UCSD-AML1 (cell line): ENCODE measurements around the gene GATAD2B.

ENCODE experiments used
- DNase-seq: peaks from one replicate; lab custom pipeline; 2025; ENCODE audit not compliant: unreplicated experiment; lab: John Stamatoyannopoulos, UW

Gene GATAD2B

GRCh38 chr1:153799566-153800465 is 123.0 kb downstream of the GATAD2B start:
- DNase-seq: no peak

DNA sequence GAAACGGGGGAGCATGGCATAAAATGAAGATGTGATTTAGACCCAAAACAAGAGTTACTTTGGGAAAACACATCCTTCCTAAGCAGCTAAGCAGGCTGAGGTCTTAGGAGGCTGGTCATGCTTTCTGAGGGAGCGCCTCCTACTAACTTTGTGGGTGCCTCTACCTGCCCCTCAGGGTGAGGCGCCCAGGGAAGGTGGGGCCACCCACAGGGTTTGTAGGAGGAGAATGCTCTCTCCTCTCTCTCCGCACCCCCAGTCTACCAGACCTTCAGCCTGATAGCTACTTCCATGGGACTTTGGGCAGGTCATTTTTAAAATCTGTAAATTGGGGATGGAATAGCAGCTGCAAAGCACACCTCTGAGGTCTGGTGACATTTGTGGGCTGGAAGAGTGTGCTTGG is 123.8 kb downstream of the GATAD2B start:
- no peak for DNase-seq

GRCh38 chr1:153798468-153798780 is 124.3 kb downstream of the GATAD2B start:
- DNase-seq: no peak

DNA sequence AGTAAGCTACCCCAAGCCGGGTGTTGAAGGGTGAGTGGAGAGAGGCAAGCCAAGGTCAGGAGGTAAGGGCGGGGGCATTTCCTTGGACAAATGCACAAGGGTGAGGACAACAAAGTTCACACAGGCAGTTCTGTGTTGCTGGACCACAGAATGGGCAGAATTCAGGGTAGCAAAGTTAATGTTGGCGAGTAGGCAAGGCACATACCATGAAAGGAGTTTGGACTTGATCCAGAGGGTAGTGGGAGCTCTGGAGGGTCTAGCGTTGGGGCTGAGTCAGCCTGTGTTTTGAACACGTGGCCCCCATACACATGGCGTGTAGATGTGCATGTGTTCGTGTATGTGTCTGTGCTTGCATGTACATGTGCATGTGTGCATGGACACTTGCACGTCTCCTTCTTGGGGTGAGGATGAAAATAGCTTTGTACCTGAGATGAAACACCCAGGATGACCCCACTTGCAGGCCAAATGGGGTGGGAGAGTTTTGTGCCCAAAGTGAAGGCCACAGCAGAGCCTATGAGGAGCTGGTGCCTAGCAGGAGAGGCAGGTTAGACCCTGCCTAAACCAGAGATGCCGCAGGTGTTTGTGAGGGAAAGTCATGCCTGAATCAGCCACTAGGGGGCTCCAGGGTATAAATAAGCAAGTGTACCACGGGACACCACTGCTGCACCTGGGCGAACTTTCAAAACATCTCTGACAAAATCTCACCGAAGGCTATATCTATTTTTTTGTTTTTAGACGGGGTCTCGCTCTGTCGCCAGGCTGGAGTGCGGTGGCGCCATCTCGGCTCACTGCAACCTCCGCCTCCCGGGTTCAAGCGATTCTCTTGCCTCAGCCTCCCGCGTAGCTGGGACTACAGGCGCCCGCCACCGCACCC is 125.7 kb downstream of the GATAD2B start:
- peak; percentile 48 for DNase-seq

DNA sequence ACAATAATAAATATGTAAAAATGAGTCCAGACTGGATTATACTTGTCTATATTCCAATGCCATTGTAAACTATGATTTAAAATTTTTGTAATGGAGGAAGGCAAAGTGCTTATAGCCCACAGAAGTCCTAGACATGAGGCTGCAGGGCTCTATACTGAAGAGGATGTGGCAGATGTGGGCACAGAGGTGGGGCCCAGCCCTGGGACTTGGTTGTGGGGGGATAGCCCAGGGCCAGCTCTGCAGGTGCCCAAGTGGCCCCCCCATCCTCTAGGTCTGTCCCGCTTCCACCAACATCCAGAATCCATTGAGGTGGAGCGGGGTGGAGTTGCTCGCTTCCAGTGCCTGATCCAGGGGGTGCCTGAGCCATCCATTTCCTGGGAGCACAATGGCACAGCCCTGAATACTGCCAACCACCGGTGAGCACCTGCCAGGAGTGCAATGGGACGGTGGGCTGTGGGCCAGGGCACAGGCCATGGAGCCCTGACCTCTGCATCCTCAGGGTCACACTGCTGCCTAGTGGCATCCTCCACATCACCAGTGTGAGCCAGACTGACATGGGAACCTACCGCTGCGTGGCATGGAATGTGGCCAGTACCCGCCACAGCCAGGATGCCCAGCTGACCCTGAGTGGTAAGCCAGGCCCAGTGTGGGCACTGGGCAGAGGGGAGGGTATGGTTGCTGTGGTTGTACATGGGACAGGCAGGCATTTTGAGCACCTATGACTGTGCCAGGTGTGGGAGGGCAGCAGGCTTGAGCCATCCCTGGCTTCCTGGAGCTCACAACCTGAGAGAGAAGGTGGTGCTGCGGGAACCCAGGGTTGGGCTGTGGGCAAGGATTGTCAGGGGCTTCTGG is 126.6 kb downstream of the GATAD2B start:
- DNase-seq: no peak

DNA sequence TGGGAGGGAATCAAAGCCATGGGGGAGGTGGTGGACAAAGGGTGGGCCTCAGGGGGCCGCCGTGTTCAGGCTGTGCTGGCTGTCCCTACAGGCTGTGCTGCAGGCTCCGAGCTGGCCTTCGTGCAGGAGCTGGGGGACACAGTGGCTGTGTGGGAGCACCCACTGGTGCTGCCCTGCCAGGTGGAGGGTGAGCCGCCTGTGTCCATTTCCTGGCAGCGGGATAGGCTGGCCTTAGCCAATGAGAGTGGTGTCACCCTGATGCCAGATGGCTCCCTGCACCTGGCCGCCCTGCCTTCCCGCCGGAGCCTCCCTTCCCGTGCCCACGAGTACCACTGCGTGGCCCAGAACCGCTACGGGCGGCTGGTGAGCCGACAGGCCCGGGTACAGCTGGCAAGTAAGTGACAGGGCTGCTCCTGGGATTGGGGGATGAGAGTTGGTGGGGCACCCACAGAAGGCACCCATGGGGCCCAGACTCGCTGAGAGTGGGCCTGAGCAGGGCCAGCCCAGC is 127.4 kb downstream of the GATAD2B start:
- no peak for DNase-seq

DNA sequence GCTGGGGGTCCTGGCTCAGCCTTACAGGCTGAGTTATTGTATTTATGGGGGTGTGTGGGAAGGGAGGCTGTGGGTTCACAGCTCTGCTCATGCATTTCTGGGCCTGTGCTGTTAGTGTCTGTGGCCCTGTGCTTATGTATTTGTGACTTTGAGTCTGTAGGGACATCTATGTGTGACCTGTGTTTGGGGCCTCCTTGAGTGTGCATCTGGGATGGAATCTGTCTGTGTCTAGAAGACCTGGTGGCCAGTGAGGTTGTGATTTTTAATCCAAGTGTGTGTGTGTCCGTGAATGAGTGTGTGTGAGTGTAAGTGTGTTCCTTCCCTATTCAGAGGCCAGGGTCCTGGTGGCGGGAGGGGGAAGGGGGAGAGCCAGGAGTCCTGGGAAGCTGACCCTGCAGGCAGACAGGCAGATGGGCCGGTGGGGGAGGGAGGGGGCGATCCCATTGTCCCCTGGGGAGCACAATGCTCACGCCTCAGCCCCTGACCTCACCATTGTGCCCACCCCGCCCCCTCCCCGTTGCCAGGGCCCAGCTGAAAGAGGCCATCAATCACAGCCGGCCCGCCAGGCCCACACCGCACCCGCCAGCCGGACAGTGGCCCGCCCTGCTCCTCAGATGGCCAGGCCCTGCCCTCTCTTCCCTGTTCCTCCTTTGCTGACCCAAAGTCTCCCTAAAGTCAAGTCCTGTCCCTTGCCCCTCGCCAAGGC is 128.0 kb downstream of the GATAD2B start:
- no peak for DNase-seq

DNA sequence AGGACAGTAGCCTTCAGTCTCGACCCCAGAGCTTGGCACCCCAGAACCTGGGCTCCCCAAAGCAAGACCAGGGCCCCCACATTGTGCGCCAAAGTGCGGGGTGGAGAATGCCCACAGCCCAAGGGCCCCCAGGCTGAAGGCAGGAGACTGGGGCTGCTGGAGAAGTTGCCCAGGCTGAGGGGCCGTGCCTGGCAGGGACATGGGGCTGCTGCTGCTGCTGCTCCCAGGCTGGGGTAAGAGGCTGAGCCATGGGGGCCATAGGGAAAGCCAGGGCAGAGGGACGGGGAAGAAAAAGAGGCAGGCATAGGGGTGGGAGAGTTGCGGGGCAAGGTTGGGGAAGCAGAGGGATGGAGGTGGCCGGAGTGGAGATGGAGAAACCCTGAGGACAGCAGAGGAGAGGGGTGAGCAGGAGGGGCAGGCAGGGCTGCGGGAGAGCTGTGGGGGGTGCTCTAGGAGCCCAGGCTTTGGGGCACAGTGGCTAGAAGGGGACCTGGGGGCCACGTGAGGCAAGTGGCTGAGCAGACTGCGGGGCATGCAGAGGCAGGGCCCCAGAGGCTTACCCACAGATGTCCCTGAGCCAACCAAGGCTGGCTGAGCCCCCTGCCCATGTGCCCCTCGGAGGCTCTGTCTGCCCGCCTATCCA is 128.7 kb downstream of the GATAD2B start:
- no peak for DNase-seq

- DNase-seq: no peak
These were observed 129.4 kb downstream of the GATAD2B start for GRCh38 chr1:153793261-153793972.

DNA sequence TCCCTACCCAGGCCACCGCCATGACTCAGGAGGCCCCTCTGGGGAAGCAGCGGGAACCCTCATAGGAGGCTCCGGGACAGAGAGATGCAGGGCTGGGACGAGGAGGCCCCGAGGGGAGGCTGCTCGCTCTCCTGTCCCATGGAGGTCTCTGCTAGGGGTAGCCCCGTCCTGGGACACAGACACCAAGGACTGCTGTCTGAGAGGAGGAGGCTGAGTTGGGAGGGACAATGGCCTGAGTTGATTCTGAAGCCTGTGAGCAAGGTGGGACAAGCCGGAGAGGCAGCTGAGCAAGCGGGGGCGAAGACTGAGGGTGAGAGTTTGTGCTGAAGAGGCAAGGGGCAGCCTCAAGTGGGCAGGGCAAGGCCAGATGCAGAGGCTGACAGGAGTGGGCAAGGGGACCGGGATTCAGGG is 130.1 kb downstream of the GATAD2B start:
- DNase-seq: no peak

GRCh38 chr1:153791648-153792253 is 131.0 kb downstream of the GATAD2B start:
- no peak for DNase-seq

DNA sequence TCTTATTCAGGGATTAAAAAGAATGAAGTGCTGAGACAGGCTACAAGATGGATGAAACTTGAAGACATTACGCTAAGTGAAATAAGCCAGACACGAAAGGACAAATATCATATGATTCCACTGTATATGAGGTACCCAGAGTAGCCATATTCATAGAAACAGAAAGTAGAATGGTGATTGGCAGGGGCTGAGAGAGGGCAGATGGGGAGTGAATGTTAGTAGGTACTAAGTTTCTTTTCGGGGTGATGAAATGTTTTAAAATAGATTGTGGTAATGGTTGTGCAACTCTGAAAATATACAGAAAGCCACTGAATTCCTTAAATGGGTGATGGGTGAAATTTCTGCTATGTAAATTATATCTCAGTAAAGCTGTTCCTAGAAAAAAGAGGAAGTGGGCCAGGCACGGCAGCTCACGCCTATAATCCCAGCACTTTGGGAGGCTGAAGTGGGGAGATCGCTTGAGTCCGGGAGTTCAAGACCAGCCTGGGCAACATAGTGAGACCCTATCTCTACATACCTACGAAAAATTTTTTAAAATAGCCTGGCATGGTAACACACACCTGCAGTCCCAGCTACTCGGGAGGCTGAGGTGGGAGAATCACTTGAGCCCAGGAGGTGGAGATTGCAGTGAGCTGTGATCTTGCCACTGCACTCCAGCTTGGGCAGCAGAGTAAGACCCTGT is 131.7 kb downstream of the GATAD2B start:
- peak; percentile 72 for DNase-seq

DNA sequence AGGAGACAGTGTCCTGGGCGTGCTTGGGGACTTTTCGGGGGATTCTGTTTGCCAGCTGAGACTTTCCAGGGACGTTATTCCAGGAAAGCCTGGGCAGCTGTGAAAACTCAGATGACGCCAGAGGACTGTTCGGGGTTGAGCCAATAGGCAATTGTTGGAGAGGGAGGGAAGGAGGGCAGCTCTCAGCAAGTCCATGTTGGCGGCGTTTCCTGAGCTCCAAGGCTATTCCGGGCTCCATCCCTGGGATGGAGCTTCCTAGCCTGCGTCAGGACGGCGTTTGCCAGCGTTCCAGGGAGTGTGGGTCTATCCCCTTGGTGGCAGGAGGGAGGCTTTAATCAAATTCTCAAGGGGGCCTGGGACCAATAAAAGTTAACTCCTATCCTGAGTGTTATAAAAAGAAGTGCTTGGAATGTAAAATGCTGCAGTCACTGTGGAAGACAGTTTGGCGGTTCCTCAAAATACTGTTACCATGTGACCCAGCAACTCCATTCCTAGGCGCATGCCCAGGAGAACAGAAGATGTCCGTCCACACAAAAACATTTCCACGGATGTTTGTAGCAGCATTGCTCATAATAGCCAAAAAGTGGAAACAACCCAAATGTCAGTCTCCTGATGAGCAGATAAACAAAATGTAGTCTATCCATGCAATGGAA is 132.3 kb downstream of the GATAD2B start:
- peak; percentile 69 for DNase-seq

DNA sequence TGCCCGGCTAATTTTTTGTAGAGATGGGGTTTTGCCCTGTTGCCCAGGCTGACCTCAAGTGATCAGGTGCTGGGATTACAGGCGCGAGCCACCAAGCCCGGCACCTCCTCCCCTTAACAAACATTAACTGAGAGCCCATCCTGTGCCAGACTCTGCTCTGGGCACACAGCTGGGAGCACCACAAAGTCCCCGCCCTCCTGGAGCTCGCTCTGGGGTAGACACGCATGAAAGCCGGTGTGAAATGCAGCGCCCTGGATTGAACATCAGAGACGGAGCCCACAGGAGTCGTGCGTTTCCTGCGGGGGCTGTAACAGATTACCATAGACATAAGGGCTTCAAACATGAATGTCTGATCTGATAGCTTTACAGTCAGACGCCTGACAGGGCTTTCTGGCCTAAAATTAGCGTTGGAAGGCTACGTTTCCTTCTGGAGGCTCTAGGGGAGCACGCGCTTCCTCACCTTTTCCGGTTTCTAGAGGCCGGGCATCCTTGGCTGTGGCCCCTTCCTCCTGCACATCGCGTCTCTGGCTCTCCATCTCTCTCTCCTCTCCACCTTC is 133.2 kb downstream of the GATAD2B start:
- peak; percentile 77 for DNase-seq

- DNase-seq: no peak
These were observed 136.6 kb downstream of the GATAD2B start for GRCh38 chr1:153786038-153786790.
